G401.6 (cell line): ENCODE results near the gene ARGFX.
"Not testable (repeated sequence)": the region's sequence is repeated elsewhere in the genome, so short reads cannot be mapped to it uniquely, and the experiment has no call there.

Source experiments
- FAIRE-seq: peaks from 2 replicates; lab custom pipeline; 2012; peaks lifted over from hg19 to GRCh38; lab: Jason Lieb, UNC

The ARGFX gene

DNA sequence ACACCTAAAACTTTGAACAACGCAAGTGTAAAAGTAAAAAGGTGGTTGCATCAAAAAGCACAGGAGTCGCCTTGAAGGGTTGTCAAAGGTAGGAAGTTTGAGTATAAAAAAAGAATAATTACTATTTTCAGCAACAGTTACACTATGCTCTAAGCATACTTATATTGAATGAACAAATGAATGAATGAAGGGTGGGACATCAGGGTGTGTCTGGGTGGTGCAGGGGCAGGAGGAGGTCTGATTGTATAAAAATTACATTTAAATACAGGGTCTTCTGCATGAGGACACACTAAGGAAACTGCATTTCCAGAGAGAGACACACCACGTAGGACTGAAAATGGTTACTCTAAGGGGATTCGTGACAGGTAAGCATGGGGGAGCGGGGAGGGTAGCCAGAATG, at the start of gene ARGFX:
ARGFX (plus strand) TSS at position 301 of the 400 bp plus-strand sequence. CDS start 2,765 bp downstream, outside the sequence.
- no peak for FAIRE-seq

- no peak for FAIRE-seq
These were observed 49.6 kb upstream of the ARGFX start for GRCh38 chr3:121517953-121518655.

DNA sequence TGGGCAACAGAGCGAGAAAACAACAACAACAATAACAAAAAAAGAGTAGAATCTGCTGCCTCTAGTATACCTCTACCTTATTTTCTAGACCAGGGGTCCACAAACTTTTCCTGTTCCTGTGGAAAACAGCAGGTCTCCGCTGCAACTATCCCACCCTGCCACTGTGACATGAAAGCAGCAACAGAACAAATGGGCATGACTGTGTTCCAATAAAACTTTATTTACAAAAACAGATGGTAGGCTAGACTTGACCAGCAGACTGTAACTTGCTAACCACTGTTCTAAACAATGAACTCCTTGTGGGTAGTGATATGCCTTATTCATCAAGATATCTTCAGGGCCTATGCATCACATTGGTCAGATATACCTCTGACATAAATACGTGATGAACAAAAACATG, 47.2 kb upstream of the ARGFX start:
- no peak for FAIRE-seq

- no peak for FAIRE-seq
These were observed 38.4 kb upstream of the ARGFX start for GRCh38 chr3:121529308-121529707.

DNA sequence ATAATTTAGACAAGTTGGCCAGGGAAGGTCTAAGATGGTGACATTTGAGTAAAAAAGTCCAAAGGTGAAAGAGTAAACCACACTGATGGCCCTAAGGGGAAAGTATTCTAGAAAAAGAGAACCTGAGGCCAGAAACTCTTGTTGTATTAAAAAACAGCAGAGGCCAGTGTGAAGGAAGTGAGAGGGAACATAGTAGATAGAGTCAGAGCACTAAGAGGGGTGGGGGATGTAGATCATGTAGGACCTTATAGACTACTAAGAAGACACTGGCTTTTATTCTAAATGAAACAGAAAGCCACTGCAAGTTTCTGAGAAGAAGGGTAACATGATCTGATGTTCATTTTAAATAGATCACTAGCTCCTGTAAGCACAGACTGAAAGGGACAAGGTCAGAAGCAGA, 36.5 kb upstream of the ARGFX start:
- no peak for FAIRE-seq

DNA sequence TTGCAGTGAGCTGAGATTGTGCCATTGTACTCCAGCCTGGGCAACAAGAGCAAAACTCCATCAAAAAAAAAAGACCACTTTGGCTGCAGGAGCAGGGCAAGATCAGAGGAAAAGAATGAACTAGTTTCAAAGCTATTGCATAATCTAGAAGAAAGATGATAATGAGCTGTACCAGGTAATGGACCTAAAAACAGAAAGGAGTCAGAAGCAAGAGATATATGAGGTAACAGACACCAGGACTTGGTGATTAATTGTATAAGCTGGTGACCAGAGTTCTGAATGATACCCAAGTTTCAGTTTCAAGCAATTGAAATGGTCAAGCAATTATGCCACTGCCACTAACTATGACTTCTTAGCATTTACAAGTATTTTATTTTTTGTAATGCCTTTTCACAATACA, 24.8 kb upstream of the ARGFX start:
- FAIRE-seq: no peak

DNA sequence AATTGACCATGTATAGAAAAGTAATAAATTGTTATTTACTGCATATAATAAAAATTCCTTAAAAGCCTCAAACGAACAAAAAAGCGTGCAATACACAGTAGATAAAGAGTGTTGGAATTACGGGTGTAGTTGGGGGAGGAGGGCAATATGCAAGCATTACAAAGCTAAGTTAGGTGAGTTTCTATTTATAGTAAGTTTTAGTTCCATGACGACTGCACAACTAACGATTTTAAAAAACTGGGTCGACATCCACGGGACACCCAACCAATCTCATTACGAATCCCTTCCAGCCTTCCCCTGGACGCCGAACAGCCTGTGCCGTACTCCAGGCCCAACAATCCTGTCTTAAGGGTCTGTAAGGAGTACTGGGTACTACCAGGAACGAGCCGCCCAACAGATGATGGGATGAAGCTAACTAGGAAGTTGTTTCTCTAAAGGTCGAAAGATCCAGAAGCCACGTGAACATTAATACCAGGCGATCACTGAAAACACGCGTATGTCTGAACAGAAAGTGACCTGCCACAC, 22.6 kb upstream of the ARGFX start:
- FAIRE-seq: no peak

GRCh38 chr3:121545574-121546455, 21.9 kb upstream of the ARGFX start, which contains the start of gene POLQ:
Gene POLQ (minus strand): TSS chr3:121545988. CDS start chr3:121545877, 111 bp downstream.
- FAIRE-seq: peak; percentile 96

- no peak for FAIRE-seq
These were observed 15.4 kb upstream of the ARGFX start for GRCh38 chr3:121552379-121552778.

DNA sequence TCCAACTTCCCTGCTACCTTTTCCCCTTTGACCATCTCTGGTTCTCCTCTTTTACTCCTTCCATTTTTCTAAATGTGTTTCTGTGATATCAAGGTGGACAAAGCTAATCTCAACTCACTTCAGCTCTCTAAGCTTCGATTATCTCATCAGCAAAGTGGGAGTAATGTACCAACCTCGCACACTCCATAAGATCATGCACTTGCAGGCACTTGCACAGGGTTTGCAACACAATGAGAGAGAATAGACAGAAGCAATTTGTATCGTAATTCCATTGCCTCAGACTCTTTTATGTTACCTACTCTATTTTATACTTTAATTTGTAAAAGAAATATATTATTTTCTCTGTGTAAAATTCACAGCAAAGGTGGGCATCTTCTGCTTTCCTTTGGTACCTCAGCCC, 15.0 kb upstream of the ARGFX start:
- FAIRE-seq: no peak

DNA sequence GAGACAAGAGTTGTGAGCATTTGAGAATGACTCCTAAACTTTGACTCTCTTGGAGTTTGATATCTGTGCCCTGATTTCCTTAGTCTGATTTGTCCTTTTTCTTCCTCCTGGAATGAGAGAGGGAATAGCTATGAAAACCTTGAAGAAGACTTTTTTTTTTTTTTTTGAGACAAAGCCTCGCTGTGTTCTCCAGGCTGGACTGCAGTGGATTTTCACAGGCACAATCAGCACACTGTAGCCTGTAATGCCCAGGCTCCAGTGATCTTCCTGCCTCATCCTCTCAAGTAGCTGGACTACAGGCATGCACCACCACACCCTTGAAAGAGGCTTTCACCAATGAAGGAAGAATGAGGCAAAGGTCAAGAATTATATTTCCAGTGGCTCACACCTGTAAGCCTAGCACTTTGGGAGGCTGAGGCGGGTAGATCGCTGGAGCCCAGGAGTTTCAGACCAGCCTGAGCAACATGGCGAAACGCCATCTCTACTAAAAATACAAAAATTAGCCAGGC, 10.3 kb upstream of the ARGFX start:
- no peak for FAIRE-seq

GRCh38 chr3:121562148-121562547, 5.6 kb upstream of the ARGFX start:
- no peak for FAIRE-seq

DNA sequence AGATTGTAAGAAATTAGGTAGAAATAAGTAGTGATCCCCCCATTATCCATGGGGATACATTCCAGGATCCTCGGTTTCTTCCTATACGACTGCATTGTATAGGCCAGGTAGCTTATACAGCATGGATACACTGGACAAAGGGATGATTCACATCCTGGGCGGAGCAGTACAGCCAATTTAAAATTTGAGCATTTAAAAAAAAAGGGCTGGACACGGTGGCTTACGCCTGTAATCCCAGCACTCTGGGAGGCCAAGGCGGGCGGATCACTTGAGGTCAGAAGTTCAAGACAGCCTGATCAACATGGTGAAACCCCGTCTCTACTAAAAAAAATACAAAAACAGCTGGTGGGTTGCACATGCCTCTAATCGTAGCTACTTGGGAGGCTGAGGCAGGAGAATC, 976 bp upstream of the ARGFX start:
- no peak for FAIRE-seq

DNA sequence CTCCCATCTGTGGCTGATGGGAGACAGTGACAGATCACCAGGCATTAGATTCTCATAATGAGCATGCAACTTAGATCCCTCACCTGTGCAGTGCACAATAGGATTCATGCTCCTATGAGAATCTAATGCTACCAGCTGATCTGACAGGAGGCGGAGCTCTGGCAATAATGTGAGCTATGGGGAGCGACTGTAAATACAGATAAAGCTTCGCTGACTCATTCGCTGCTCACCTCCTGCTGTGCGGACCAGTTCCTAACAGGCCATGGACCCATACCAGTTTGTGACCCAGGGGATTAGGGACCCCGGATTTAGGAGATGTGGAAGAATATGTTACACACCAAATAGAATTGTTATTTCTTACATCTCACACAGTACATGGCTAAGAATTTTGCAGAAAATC, 6.7 kb downstream of the ARGFX start:
- no peak for FAIRE-seq

DNA sequence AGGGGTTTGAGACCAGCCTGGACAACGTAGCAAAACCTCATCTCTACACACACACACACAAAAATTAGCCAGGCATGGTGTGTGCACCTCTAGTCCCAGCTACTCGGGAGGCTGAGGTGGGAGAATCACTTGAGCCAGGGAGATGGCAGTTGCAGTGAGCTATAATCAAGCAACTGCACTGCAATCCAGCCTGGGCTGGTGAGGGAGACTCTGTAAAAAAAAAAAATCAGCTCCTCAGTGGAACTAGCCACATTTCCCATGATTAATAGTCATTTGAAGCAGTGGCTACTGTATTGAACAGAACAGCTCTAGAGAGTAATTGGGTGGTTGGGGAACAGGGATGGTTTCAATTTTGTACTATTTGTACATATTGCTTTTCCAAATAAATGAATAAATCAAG, 13.9 kb downstream of the ARGFX start:
- no peak for FAIRE-seq

DNA sequence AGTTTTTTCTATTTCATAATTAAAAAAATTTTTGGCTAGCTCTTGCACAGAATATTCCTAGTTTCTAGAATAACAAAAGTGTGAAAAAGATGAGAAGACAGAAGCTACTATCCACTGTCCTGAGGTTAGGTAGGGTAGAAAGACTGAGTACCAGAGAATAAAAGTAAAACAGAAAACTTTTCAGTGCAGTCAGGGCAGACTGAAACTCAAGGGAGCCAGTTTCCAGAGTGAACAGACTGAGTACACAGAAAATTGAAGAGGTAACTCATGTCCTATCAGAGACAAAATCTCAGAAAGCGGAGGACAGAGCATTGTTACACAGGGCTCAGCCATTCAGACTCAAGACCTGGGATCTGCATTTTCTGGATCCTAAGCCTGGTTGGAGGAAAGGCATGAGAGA, 16.7 kb downstream of the ARGFX start:
- no peak for FAIRE-seq

- no peak for FAIRE-seq
These were observed 25.3 kb downstream of the ARGFX start, which contains the start of gene FBXO40 for GRCh38 chr3:121592856-121593702. Gene FBXO40 (plus strand): TSS chr3:121593379. CDS start chr3:121620576, 27,197 bp downstream.

DNA sequence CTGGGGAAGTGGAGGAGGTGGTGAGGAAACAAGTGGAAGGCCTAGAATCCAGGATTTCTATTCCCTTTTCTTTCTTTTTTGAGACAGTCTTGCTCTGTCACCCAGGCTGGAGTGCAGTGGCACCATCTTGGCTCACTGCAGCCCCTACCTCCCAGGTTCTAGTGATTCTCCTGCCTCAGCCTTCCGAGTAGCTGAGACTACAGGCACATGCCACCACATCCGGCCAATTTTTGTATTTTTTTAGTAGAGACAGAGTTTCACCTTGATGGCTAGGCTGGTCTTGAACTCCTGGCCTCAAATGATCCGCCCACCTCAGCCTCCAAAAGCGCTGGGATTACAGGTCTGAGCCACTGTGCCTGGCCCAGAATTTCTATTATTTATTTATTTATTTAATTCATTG, 26.1 kb downstream of the ARGFX start:
- not testable (repeated sequence) for FAIRE-seq

GRCh38 chr3:121594850-121595249, 27.1 kb downstream of the ARGFX start:
- FAIRE-seq: no peak

- no peak for FAIRE-seq
These were observed 28.1 kb downstream of the ARGFX start for GRCh38 chr3:121595765-121596406.

- FAIRE-seq: no peak
These were observed 30.8 kb downstream of the ARGFX start for GRCh38 chr3:121598564-121598963.
